HG03354 (cell line): ENCODE data around the gene TMEM132D.

Experiments
- ATAC-seq: cut with Tn5 transposase; IDR thresholded peaks from one replicate; pipeline ENCODE4 v1.9.1; 2021; ENCODE audit warnings: mild to moderate bottlenecking; ENCODE audit not compliant: unreplicated experiment, poor library complexity, severe bottlenecking

TMEM132D gene

GRCh38 chr12:129765719-129766118 is 138.1 kb downstream of the TMEM132D start:
- ATAC-seq: no peak

- ATAC-seq: no peak
Measured at GRCh38 chr12:129762436-129762835, 141.4 kb downstream of the TMEM132D start.

GRCh38 chr12:129753586-129753985 is 150.2 kb downstream of the TMEM132D start:
- no peak for ATAC-seq

GRCh38 chr12:129750421-129750820 is 153.4 kb downstream of the TMEM132D start:
- ATAC-seq: no peak

- ATAC-seq: no peak
Measured at GRCh38 chr12:129746318-129746717, 157.5 kb downstream of the TMEM132D start.

GRCh38 chr12:129729170-129729569 is 174.7 kb downstream of the TMEM132D start:
- no peak for ATAC-seq

GRCh38 chr12:129727100-129727499 is 176.7 kb downstream of the TMEM132D start:
- no peak for ATAC-seq

GRCh38 chr12:129723260-129723659 is 180.6 kb downstream of the TMEM132D start:
- ATAC-seq: no peak

GRCh38 chr12:129720618-129721017 is 183.2 kb downstream of the TMEM132D start:
- no peak for ATAC-seq

- ATAC-seq: no peak
Measured at GRCh38 chr12:129719416-129719815, 184.4 kb downstream of the TMEM132D start.

- ATAC-seq: no peak
Measured at GRCh38 chr12:129717438-129717837, 186.4 kb downstream of the TMEM132D start.

GRCh38 chr12:129716825-129717224 is 187.0 kb downstream of the TMEM132D start:
- ATAC-seq: no peak

GRCh38 chr12:129706716-129707115 is 197.1 kb downstream of the TMEM132D start:
- no peak for ATAC-seq

GRCh38 chr12:129704232-129704830 is 199.5 kb downstream of the TMEM132D start:
- ATAC-seq: no peak

- ATAC-seq: no peak
Measured at GRCh38 chr12:129701631-129702101, 202.2 kb downstream of the TMEM132D start.

- ATAC-seq: no peak
Measured at GRCh38 chr12:129700036-129700435, 203.8 kb downstream of the TMEM132D start.

GRCh38 chr12:129696926-129697325 is 206.9 kb downstream of the TMEM132D start:
- ATAC-seq: no peak

- ATAC-seq: no peak
Measured at GRCh38 chr12:129696405-129696804, 207.4 kb downstream of the TMEM132D start.

- no peak for ATAC-seq
Measured at GRCh38 chr12:129693731-129694130, 210.1 kb downstream of the TMEM132D start.

- no peak for ATAC-seq
Measured at GRCh38 chr12:129687731-129688130, 216.1 kb downstream of the TMEM132D start.

- ATAC-seq: no peak
Measured at GRCh38 chr12:129681830-129682229, 222.0 kb downstream of the TMEM132D start.

- ATAC-seq: no peak
Measured at GRCh38 chr12:129681151-129681550, 222.7 kb downstream of the TMEM132D start.
